Measurements from ENCODE around the gene LTC4S. TPM values are rescaled to one million over a fixed set of nuclear protein-coding genes. Genes with fewer than 3 reads are reported as not detected.
"Not testable (repeated sequence)": the region's sequence is repeated elsewhere in the genome, so short reads cannot be mapped to it uniquely, and the experiment has no call there.

The LTC4S gene
- total RNA-seq, result under 1 TPM in 1 of 2 experiments, not detected in 1; 0.29 TPM

GRCh38 chr5:179793468-179794139 is at the start of gene LTC4S:
Gene LTC4S (plus strand): TSS chr5:179793986. CDS start chr5:179794081, 95 bp downstream.
- Mint-ChIP-seq H3K36me3 (peaks cover 4% of the 10 kb centered on the region), H3K27ac (peak within 1 kb of the TSS; percentile 57), H3K4me1 (peaks cover 21% of the 10 kb centered on the region), H3K9me3 (no peaks in the 10 kb centered on the region), H3K27me3 (no peaks in the 10 kb centered on the region), H3K4me3 (peak within 1 kb of the TSS; percentile 59)
- peak; percentile 50 for DNase-seq

GRCh38 chr5:179744106-179744505 is 49.7 kb upstream of the LTC4S start:
- not testable (repeated sequence) for H3K9me3 Mint-ChIP-seq, DNase-seq, H3K27ac Mint-ChIP-seq, H3K4me3 Mint-ChIP-seq, H3K27me3 Mint-ChIP-seq
- Mint-ChIP-seq H3K4me1 (peaks cover 24% of the 10 kb centered on the region), H3K36me3 (peaks cover 22% of the 10 kb centered on the region)

GRCh38 chr5:179746872-179747271 is 46.9 kb upstream of the LTC4S start:
- H3K4me1 Mint-ChIP-seq, result peaks cover 18% of the 10 kb centered on the region
- H3K27ac Mint-ChIP-seq, result no peak overlapping the region
- no peak for DNase-seq
- peaks cover 20% of the 10 kb centered on the region for H3K36me3 Mint-ChIP-seq
- no peaks in the 10 kb centered on the region for H3K9me3 Mint-ChIP-seq
- no peak overlapping the region for H3K4me3 Mint-ChIP-seq
- H3K27me3 Mint-ChIP-seq, result no peaks in the 10 kb centered on the region

GRCh38 chr5:179747811-179748210 is 46.0 kb upstream of the LTC4S start:
- H3K27ac Mint-ChIP-seq, result no peak overlapping the region
- peaks cover 18% of the 10 kb centered on the region for H3K4me1 Mint-ChIP-seq
- no peak overlapping the region for H3K4me3 Mint-ChIP-seq
- H3K36me3 Mint-ChIP-seq, result peaks cover 21% of the 10 kb centered on the region
- DNase-seq, result no peak
- H3K27me3 Mint-ChIP-seq, result no peaks in the 10 kb centered on the region
- H3K9me3 Mint-ChIP-seq, result no peaks in the 10 kb centered on the region

- peaks cover 35% of the 10 kb centered on the region for H3K4me1 Mint-ChIP-seq
- no peak for DNase-seq
- H3K27me3 Mint-ChIP-seq, result no peaks in the 10 kb centered on the region
- H3K36me3 Mint-ChIP-seq, result peaks cover 23% of the 10 kb centered on the region
- no peak overlapping the region for H3K4me3 Mint-ChIP-seq
- no peak overlapping the region for H3K27ac Mint-ChIP-seq
- H3K9me3 Mint-ChIP-seq, result no peaks in the 10 kb centered on the region
Observed at GRCh38 chr5:179749857-179750508, 43.8 kb upstream of the LTC4S start.

- Mint-ChIP-seq H3K27ac (no peak overlapping the region), H3K36me3 (peaks cover 17% of the 10 kb centered on the region), H3K27me3 (no peaks in the 10 kb centered on the region), H3K4me1 (peaks cover 34% of the 10 kb centered on the region), H3K9me3 (no peaks in the 10 kb centered on the region), H3K4me3 (no peak overlapping the region)
- no peak for DNase-seq
Observed at GRCh38 chr5:179753971-179754370, 39.8 kb upstream of the LTC4S start.

GRCh38 chr5:179755022-179755421 is 38.8 kb upstream of the LTC4S start:
- Mint-ChIP-seq H3K4me1 (peaks cover 40% of the 10 kb centered on the region), H3K9me3 (no peaks in the 10 kb centered on the region), H3K36me3 (peaks cover 15% of the 10 kb centered on the region), H3K27ac (peak overlapping the region; percentile 38), H3K4me3 (no peak overlapping the region), H3K27me3 (no peaks in the 10 kb centered on the region)
- no peak for DNase-seq

GRCh38 chr5:179758955-179759354 is 34.8 kb upstream of the LTC4S start:
- Mint-ChIP-seq H3K4me3 (no peak overlapping the region), H3K4me1 (peaks cover 61% of the 10 kb centered on the region), H3K27ac (no peak overlapping the region), H3K27me3 (no peaks in the 10 kb centered on the region), H3K9me3 (no peaks in the 10 kb centered on the region), H3K36me3 (peaks cover 2% of the 10 kb centered on the region)
- DNase-seq, result no peak

- peak; percentile 18 for DNase-seq
- peaks cover 52% of the 10 kb centered on the region for H3K4me1 Mint-ChIP-seq
- H3K4me3 Mint-ChIP-seq, result no peak overlapping the region
- no peaks in the 10 kb centered on the region for H3K27me3 Mint-ChIP-seq
- peak overlapping the region; percentile 54 for H3K27ac Mint-ChIP-seq
- H3K36me3 Mint-ChIP-seq, result peaks cover 2% of the 10 kb centered on the region
- H3K9me3 Mint-ChIP-seq, result no peaks in the 10 kb centered on the region
Observed at GRCh38 chr5:179759581-179760551, 33.9 kb upstream of the LTC4S start.

- no peaks in the 10 kb centered on the region for H3K27me3 Mint-ChIP-seq
- no peak for DNase-seq
- peaks cover 8% of the 10 kb centered on the region for H3K36me3 Mint-ChIP-seq
- H3K4me1 Mint-ChIP-seq, result peaks cover 51% of the 10 kb centered on the region
- no peaks in the 10 kb centered on the region for H3K9me3 Mint-ChIP-seq
- H3K4me3 Mint-ChIP-seq, result no peak overlapping the region
- H3K27ac Mint-ChIP-seq, result peak overlapping the region; percentile 18
Observed at GRCh38 chr5:179762079-179762780, 31.6 kb upstream of the LTC4S start.

- peaks cover 8% of the 10 kb centered on the region for H3K36me3 Mint-ChIP-seq
- H3K4me3 Mint-ChIP-seq, result no peak overlapping the region
- H3K27ac Mint-ChIP-seq, result no peak overlapping the region
- no peak for DNase-seq
- no peaks in the 10 kb centered on the region for H3K27me3 Mint-ChIP-seq
- no peaks in the 10 kb centered on the region for H3K9me3 Mint-ChIP-seq
- peaks cover 50% of the 10 kb centered on the region for H3K4me1 Mint-ChIP-seq
Observed at GRCh38 chr5:179762781-179763176, 31.0 kb upstream of the LTC4S start.

GRCh38 chr5:179763215-179763945 is 30.4 kb upstream of the LTC4S start:
- Mint-ChIP-seq H3K36me3 (peaks cover 9% of the 10 kb centered on the region), H3K4me1 (peaks cover 52% of the 10 kb centered on the region), H3K4me3 (no peak overlapping the region), H3K27ac (no peak overlapping the region), H3K27me3 (no peaks in the 10 kb centered on the region), H3K9me3 (no peaks in the 10 kb centered on the region)
- peak; percentile 23 for DNase-seq

- Mint-ChIP-seq H3K27me3 (no peaks in the 10 kb centered on the region), H3K27ac (no peak overlapping the region), H3K4me1 (peaks cover 50% of the 10 kb centered on the region), H3K9me3 (no peaks in the 10 kb centered on the region), H3K36me3 (peaks cover 12% of the 10 kb centered on the region), H3K4me3 (no peak overlapping the region)
- no peak for DNase-seq
Observed at GRCh38 chr5:179764056-179764455, 29.7 kb upstream of the LTC4S start.

- Mint-ChIP-seq H3K36me3 (peaks cover 14% of the 10 kb centered on the region), H3K9me3 (no peaks in the 10 kb centered on the region), H3K27me3 (no peaks in the 10 kb centered on the region), H3K27ac (no peak overlapping the region), H3K4me1 (peaks cover 39% of the 10 kb centered on the region), H3K4me3 (no peak overlapping the region)
- no peak for DNase-seq
Observed at GRCh38 chr5:179765400-179765799, 28.4 kb upstream of the LTC4S start.
